ENCODE measurements around the gene VTI1A.

The VTI1A gene

DNA sequence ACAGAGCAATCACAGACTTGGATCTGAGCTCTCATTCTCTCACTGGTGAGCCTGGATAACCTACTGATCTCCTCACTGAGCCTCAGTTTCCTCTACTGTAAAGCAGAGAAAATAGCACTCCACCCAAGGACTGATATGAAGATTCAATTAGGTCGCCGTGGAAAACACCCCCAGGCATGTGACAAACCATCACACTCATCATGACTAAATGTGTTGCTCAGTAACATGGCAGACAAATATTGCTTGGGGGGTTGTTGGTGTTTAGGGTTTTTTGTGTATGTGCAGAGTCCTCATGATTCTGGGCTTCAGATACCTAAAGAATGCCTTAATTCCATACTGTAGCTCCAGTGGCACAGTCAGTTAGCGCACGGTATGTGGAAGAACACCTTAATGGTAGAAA is 380.9 kb downstream of the VTI1A start:
- no peak for DNase-seq (ENCODE audit: low read depth)
- H3K4me3 ChIP-seq (ENCODE audit: low read length): no peak overlapping the region
- TF ChIP-seq, protein P1, sequence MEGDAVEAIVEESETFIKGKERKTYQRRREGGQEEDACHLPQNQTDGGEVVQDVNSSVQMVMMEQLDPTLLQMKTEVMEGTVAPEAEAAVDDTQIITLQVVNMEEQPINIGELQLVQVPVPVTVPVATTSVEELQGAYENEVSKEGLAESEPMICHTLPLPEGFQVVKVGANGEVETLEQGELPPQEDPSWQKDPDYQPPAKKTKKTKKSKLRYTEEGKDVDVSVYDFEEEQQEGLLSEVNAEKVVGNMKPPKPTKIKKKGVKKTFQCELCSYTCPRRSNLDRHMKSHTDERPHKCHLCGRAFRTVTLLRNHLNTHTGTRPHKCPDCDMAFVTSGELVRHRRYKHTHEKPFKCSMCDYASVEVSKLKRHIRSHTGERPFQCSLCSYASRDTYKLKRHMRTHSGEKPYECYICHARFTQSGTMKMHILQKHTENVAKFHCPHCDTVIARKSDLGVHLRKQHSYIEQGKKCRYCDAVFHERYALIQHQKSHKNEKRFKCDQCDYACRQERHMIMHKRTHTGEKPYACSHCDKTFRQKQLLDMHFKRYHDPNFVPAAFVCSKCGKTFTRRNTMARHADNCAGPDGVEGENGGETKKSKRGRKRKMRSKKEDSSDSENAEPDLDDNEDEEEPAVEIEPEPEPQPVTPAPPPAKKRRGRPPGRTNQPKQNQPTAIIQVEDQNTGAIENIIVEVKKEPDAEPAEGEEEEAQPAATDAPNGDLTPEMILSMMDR (conservative IDR thresholded peaks at IDR 0.05; ENCODE audit: low read depth, low read length): no peak

DNA sequence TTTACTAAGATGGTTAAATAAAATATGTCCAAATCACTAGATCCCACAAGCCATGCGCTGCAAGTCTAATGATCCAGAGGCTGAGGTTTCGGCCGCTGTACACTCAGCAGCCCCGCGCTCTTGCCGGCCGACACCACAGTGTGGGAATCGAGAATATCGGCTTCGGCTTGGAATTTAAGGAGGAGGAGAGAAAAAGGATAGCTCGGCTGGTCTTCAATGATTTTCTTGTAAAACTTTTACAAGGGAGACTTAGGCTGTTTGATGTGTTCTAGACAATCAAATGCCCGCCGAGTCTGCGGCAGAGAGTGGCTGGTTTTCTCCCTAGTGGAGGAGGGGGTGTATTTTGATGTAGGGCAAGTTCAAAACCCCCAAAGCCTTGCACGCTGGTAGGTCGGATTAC is 384.8 kb downstream of the VTI1A start:
- TF ChIP-seq, protein P1 (conservative IDR thresholded peaks at IDR 0.05; ENCODE audit: low read depth, low read length): no peak
- DNase-seq (ENCODE audit: low read depth): no peak
- no peak overlapping the region for H3K4me3 ChIP-seq (ENCODE audit: low read length)

DNA sequence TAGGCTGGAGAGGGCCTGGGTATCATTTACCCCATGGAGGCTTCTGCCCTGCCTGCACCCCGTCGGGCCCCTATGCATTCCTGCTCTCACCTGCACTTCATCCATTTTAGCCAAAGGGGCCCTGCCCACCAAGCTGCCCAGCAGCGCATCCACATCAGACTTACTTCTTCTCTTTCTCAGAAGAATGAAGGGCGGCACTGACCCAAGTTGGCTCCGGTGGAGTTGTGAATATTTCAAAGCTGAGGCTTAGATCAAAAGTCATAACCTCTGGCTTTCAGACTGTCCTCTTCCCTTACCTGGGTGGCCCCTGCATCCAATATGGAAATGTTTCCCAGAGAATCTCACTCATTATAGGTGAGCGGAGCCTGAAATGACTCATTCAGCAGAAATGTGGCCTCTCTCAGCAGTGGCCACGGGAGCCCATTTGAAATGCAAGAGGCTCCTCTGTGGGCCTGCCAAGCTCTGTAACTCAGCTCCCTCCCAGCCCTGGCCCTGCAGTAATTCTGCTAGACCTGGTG is 385.4 kb downstream of the VTI1A start:
- DNase-seq (ENCODE audit: low read depth): no peak
- TF ChIP-seq, protein P1 (conservative IDR thresholded peaks at IDR 0.05; ENCODE audit: low read depth, low read length): no peak
- H3K4me3 ChIP-seq (ENCODE audit: low read length): no peak overlapping the region

DNA sequence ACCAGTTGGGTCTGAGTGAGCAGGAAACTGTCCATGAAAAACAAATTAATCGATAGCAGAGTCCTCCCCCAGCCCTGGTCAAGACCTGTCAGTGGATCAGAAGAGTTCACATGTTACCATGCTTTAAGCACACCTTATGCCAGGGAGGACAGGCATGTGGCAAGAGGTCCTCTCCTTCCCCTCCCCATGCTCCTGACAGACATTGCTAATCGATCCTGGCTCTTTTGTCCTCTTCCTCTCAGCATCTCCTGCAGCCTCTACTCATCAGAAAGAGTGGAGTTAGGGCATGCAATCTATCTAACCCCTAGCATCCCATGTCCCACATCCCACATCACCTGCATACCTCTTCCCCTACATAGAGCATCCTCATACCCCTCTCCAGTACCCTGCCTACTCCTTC is 385.9 kb downstream of the VTI1A start:
- DNase-seq (ENCODE audit: low read depth): no peak
- TF ChIP-seq, protein P1 (conservative IDR thresholded peaks at IDR 0.05; ENCODE audit: low read depth, low read length): no peak

DNA sequence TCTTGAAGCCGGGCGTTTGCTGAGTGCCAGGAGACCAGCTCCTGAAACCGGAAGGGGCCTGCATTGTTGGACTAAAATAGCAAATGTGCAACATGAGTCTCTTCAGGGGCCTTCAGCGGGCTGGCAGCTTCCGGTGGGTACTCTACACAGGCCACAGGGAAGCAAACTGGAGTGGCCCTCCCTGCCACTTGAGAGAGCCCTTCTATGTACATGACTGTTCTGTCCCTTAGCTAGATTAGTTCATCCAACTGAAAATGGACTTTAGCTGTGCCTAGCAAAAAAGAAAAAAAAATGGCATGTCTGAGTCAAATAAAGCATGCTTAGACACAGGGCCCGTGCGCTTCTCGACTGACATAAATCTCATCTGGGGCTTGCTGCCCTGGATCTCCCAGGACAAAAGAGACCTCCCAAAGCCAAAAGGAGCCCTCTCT is 387.8 kb downstream of the VTI1A start:
- DNase-seq (ENCODE audit: low read depth): no peak
- H3K4me3 ChIP-seq (ENCODE audit: low read length): no peak overlapping the region
- TF ChIP-seq, protein P1 (conservative IDR thresholded peaks at IDR 0.05; ENCODE audit: low read depth, low read length): no peak

More for the DNA sequence above, 385.9 kb downstream of the VTI1A start:
- no peak overlapping the region for H3K4me3 ChIP-seq (ENCODE audit: low read length)

DNA sequence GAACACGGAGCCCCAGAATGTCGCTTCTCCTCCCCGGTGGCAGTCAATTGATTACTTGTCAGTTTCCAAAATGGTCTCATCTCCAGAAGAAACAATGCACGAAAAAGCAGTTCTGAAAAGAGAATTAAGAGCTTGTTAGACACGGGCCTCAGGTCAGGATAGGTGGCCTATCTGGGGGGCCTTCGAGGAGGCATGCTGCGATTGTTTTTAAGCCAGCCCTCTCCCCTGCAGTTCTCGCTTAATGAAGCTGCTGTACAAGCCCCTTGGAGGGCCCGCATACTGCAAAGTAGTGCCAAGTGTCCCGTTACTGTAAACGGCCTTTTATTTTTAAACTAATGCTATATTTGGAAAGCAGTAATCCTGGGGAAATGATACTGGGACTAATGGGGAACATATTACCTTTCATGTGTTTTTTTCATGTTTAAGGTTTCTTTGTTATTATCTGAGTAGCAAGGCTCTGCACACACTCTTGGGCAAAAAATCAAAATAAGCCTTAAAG is 388.3 kb downstream of the VTI1A start:
- DNase-seq (ENCODE audit: low read depth): no peak
- TF ChIP-seq, protein P1 (conservative IDR thresholded peaks at IDR 0.05; ENCODE audit: low read depth, low read length): no peak

DNA sequence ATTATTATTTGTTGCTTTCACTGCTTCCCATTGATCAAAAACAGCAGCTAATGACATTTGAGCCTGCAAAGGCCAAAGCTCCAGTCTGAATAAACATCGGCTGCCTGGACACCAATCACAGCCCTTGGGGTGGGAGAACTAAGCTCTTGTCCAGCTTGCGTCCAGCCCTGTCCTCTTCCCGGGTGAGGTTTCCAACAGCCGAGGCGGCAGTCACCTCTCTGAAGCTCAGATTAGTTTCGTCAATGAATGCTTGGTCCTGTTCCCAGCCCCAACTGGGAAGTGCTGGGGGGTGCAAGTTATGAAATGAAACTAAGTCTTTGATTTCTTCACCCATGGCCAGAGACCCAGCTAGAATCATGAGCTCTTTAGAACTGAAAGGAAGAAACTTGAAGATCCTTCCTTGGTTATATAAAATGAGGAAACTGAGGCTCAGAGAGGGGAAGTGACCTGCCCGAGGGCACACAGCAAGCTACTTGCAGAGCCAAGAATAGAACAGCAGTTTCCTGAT is 389.0 kb downstream of the VTI1A start:
- DNase-seq (ENCODE audit: low read depth): no peak
- H3K4me3 ChIP-seq (ENCODE audit: low read length): no peak overlapping the region
- TF ChIP-seq, protein P1 (conservative IDR thresholded peaks at IDR 0.05; ENCODE audit: low read depth, low read length): no peak

More for the DNA sequence above, 388.3 kb downstream of the VTI1A start:
- H3K4me3 ChIP-seq (ENCODE audit: low read length): no peak overlapping the region
